ENCODE data around the gene SYT17. TPM values are rescaled to one million over a fixed set of nuclear protein-coding genes. Genes with fewer than 3 reads are reported as not detected.

SYT17 gene
- total and polyA plus RNA-seq, 10 of the 15 experiments (the other 5 are each of a cell fraction or from before 2014, with no cell fraction given): 3.7 to 12.3 (median 5.0) TPM

GRCh38 chr16:19127674-19128131 lies 40.3 kb upstream of the SYT17 start (continued):
- TF ChIP-seq E2F4 (IDR thresholded peaks at IDR 0.05; ENCODE audit: low read depth, low read length) (no peak), DPF2 (IDR thresholded peaks at IDR 0.05) (no peak; the same call in 1 of the 2 replicates), CTCF (IDR thresholded peaks at IDR 0.05 in 2 of 3, conservative IDR thresholded peaks at IDR 0.05 in 1 of 3; ENCODE audit: control insufficient read depth in 2 of 3, extremely low read depth in 1 of 3, insufficient read depth in 1 of 3, low read depth in 3 of 3, low read length in 3 of 3) (no peak), ZNF622 (IDR thresholded peaks at IDR 0.05) (no peak), RB1 (IDR thresholded peaks at IDR 0.05; ENCODE audit: borderline replicate concordance) (no peak), SRF (IDR thresholded peaks at IDR 0.05; ENCODE audit: low read depth in 2 of 2, low read length in 2 of 2) (no peak), ATF7 (IDR thresholded peaks at IDR 0.05; ENCODE audit: low read depth) (no peak), PAX8 (IDR thresholded peaks at IDR 0.05) (no peak), IRF3 (IDR thresholded peaks at IDR 0.05) (no peak), CBX3 (IDR thresholded peaks at IDR 0.05; ENCODE audit: borderline replicate concordance, low read depth) (no peak), ZBTB33 (IDR thresholded peaks at IDR 0.05) (no peak), MEF2A (IDR thresholded peaks at IDR 0.05; ENCODE audit: insufficient read depth, low read depth, low read length) (peak; percentile 40; the same call in 1 of the 2 replicates), YBX1 (IDR thresholded peaks at IDR 0.05) (no peak), RAD51 (IDR thresholded peaks at IDR 0.05) (no peak), ZNF217 (IDR thresholded peaks at IDR 0.05) (no peak), ELK1 (IDR thresholded peaks at IDR 0.05; ENCODE audit: low read depth, low read length) (no peak), ZBTB11 (CRISPR knock-in tag; IDR thresholded peaks at IDR 0.05) (no peak), CHD4 (IDR thresholded peaks at IDR 0.05) (no peak; the same call in 1 of the 2 replicates), SMARCA5 (IDR thresholded peaks at IDR 0.05) (peak; percentile 67; the same call in 1 of the 2 replicates), SUPT20H (IDR thresholded peaks at IDR 0.05; ENCODE audit: borderline replicate concordance, control insufficient read depth, low read depth, low read length) (no peak), NFYA (IDR thresholded peaks at IDR 0.05; ENCODE audit: borderline replicate concordance, low read depth, low read length) (no peak)

Measured in GM12878 (cell line).